Ishikawa (cell line): ENCODE data around the gene FURIN.

Source experiments
- EGR1 ChIP-seq: IDR thresholded peaks from 2 replicates; pipeline ENCODE4 v1.6.1; 2012
- EP300 ChIP-seq: IDR thresholded peaks from 2 replicates; pipeline ENCODE4 v1.6.1; 2012; ENCODE audit warnings: borderline replicate concordance
- FOXM1 ChIP-seq: IDR thresholded peaks from 2 replicates; pipeline ENCODE4 v1.6.1; 2012; ENCODE audit warnings: low read depth, borderline replicate concordance
- RAD21 ChIP-seq: IDR thresholded peaks from 2 replicates; pipeline ENCODE4 v1.6.1; 2012; ENCODE audit warnings: low read depth
- TF ChIP-seq, protein P1 (sequence below): IDR thresholded peaks from 2 replicates; pipeline ENCODE4 v1.6.1; 2012; ENCODE audit warnings: low read depth, mild to moderate bottlenecking

- TF ChIP-seq EP300 (no peak), RAD21 (no peak), FOXM1 (no peak), EGR1 (no peak)
- TF ChIP-seq, protein P1, sequence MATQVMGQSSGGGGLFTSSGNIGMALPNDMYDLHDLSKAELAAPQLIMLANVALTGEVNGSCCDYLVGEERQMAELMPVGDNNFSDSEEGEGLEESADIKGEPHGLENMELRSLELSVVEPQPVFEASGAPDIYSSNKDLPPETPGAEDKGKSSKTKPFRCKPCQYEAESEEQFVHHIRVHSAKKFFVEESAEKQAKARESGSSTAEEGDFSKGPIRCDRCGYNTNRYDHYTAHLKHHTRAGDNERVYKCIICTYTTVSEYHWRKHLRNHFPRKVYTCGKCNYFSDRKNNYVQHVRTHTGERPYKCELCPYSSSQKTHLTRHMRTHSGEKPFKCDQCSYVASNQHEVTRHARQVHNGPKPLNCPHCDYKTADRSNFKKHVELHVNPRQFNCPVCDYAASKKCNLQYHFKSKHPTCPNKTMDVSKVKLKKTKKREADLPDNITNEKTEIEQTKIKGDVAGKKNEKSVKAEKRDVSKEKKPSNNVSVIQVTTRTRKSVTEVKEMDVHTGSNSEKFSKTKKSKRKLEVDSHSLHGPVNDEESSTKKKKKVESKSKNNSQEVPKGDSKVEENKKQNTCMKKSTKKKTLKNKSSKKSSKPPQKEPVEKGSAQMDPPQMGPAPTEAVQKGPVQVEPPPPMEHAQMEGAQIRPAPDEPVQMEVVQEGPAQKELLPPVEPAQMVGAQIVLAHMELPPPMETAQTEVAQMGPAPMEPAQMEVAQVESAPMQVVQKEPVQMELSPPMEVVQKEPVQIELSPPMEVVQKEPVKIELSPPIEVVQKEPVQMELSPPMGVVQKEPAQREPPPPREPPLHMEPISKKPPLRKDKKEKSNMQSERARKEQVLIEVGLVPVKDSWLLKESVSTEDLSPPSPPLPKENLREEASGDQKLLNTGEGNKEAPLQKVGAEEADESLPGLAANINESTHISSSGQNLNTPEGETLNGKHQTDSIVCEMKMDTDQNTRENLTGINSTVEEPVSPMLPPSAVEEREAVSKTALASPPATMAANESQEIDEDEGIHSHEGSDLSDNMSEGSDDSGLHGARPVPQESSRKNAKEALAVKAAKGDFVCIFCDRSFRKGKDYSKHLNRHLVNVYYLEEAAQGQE, result no peak
Observed at GRCh38 chr15:90889313-90889730, 20.9 kb downstream of the FURIN start.
